HG03060 (cell line): Measurements from ENCODE around the gene LARGE1.

Experiments used
- ATAC-seq: cut with Tn5 transposase; IDR thresholded peaks from one replicate; pipeline ENCODE4 v1.9.1; 2021; ENCODE audit warnings: low read depth, moderate number of reproducible peaks; ENCODE audit not compliant: unreplicated experiment

Gene LARGE1

DNA sequence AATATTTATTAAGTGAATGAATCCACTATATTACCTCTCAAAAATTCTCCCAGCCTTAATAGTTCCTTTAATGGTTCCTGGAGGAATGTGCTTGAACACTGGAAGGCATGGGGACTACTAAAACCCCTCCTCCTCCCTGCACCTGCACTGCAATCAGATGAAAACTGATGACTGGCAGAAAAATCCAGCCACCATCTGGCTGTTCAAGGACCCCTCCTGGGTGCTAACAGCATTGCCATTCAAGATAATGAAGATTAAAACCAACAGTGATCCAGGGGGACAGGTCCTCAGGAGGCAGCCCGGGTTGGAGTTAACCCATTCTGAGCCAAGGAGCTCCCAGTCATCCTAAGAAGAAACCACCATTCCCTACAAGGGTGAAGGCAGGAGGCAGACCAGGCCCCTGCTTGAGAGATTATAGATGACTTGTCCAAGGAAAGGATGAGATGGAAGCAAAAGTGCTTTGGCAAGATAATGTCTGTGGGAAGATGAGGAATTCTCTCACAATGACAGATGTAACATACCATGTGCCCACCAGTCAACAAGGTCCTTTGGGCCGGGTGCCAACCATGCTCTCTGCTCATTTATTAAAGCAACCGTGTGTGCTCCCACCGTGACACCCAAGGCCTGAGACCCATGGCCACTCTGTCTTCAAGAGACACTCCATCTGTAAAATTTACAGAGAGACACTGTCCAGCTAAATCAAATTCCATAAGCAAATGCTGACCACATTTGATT lies 90.6 kb downstream of the LARGE1 start:
- ATAC-seq, result no peak

DNA sequence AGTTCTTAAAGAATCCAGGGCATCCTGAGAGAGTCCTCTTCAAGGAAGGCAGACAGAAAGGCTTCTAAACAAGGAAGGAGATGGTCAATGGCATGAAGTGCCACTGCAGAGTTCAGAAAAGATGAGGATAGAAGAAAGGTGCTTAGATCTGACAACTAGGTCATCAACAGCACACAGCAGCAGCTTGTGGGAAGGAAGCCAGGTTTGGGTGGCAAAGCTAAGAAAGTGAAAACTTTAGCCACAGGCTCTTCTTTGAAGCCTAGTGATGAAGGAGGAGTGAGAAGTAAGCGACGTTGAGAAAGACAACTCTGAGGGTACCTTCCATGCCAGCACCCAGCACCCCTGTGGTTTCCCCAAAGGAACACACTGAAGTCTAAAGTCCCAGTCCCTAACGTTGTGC lies 92.0 kb downstream of the LARGE1 start:
- no peak for ATAC-seq

DNA sequence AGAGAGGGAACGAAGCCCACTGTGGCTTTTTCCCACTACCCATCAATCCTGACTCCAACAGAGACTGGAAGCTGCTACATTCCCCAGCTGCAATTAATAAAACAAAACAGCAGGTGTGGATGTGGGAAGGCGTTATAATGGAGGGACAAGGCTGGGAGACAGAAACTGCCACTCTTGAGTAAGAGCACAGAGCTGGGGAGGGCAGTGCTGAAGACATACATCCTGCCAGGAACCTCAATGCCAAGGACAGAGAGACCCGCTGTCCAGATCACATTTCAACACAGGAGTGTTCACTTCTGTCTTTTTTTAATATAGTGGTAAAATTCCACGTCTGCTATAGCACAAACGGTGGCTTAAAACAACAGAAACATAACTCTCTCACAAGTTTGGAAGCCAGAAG lies 94.5 kb downstream of the LARGE1 start:
- ATAC-seq, result no peak

DNA sequence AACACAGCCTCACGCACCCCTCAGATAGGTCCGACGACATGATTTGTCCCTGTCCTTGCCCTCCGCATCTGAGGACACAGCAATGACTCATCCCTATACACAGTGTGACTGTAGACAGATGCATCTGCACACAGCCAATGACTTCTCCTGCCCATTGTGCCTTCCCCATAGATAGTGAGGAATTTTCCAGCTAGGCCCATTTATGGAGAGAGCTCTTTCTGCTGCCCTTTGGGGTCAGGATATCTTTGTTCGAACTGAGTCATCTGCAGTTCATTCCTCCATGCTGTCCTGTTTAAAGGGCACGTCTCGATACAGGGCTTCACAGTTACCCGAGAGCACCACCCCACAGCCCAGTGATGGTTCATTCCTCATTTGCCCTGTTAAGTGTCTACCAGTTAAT lies 96.7 kb downstream of the LARGE1 start:
- ATAC-seq, result no peak

DNA sequence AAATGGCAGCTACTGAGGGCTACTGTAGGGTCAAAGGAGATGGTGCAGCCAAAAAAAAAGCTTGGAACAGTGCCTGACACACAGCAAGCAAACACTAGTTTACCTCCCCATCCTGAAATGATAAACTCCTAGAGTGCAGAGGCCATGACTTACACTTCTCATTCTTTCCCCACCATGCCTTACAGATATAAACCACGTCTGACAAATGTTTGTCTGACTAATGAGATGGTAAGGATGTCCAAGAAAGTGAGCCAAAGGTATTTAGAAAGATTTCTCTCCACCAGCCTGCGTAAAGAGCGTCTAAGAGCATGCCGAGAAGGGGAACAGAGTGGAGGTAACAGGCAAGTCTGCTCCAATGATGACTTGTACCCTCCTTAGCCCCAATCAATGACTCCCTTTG lies 99.0 kb downstream of the LARGE1 start:
- no peak for ATAC-seq

DNA sequence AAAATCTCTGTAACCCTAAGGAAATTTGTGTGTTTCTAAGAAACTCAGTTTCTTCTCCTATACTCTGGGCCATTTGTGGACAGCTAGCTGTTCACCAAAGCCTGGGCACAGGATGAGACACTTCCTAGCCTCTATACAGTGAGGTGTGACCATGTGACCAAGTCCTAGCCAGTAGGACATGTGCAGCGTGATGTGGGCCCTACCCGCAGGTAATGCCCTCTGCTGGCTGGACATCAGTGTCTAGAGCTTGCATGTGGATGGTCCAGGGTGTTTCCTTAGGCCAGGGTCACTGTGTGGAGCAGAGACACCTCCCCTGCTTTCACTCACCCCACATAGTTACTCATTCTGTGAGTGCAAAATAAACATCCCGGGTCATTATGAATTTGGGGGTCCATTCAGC lies 100.5 kb downstream of the LARGE1 start:
- no peak for ATAC-seq

DNA sequence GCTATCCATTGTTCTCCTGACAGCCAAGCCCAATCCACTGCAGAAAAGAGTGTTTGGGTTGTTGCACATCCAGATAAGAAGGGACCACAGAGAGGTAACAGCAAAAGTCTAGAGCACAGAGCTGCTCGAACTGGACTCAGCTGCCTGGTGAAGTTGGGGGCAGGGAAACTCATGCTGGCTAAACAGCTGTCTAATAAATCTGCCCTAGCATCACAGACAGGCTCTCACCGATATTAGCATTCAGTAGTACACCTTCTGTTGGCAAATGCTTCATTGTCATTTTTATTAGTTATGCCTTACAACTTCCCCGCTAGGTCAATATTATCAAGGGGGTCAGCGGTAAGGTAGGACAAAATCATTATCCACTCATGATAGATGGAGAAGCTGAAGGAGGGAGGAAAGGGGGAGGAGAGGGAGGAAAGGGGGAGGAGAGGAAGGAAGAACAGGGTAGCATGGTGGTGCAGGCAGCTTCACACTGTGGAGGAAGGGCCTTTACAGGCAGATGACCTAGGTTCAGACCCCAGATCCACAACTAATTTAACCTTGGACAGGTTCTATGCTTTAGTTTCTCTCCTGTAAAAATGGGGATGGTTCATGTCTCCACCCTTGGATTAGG lies 102.7 kb downstream of the LARGE1 start:
- no peak for ATAC-seq

DNA sequence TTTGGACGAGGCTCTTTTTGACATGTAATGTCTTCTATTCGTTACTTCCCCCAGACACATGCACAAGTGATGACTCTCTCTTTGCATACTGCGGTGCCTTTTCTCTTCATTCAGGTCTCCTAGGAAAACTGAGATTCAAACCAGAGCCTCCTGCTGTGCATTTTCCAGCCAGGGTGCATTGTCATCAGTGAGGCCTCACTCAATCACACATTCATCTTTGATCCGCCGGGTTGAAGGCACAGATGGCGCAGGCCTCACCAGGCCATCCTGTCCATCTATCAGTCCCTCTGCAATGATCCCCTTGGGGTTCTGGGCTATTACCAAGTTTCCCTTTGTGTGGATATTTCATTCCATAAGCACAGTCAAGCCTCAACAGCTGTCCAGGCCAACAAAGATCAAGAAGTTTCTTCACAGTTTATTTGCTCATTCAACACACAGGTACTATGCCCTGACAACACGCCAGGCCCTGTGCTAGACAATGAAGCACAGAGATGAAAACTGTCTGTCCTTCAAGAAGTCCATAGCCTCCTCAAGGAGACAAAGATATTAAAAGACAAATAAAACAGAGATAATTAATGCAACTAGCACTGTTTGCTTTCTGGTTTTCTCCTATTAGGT lies 107.8 kb downstream of the LARGE1 start:
- ATAC-seq, result no peak

DNA sequence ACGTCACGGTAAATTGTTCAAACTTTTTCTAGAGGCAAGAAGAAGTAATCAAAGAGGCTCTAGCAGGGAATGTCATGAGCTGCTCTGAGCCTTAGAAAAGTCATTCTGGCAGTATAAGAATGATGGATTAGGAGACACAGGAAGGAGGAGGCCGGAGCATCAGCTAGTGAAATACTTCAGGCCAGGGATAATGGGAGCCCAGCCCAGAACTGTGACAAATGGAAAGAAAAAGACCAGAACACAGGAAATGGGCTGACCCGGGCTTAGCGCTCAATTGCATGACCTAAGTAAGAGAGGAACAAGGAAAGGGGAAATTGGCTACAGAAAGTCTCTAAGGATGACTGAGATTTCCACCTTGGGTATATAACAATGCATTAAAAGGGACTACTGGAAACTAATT lies 108.6 kb downstream of the LARGE1 start:
- no peak for ATAC-seq

DNA sequence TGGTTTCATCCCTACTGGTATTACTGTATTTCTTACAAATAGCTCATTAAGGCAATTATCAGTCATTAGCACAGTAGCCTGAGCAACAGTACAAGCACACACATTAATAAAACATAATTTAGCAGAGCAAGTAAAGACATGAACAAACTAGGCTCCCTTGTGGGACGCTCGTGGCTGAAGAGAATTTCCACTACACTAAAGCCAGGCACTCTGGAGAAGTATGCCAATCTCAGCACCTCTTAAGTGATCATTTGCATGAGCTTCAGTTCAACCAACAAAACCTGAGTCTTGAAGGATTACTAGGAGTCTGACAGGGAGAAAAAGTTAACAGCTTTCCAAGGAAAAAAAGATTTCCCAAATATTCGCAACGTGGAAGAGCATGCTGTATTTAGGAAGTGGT lies 109.1 kb downstream of the LARGE1 start:
- ATAC-seq, result no peak

DNA sequence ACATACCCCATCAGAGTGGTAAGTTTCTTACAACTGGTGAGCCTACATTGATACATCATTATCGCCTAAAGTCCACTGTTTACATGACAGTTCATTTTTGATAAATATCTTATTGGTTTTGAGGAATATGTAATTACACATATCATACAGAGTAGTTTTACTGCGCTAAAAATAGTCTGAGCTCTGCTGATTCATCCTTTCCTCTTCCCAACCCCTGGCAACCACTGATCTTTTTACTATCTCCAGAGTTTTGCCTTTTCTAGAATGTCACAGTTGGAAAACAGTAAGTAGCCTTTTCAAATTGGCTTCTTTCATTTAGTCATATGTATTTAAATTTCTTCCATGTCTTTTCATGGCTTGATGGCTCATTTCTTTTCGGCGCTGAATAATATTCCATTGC lies 112.8 kb downstream of the LARGE1 start:
- no peak for ATAC-seq

DNA sequence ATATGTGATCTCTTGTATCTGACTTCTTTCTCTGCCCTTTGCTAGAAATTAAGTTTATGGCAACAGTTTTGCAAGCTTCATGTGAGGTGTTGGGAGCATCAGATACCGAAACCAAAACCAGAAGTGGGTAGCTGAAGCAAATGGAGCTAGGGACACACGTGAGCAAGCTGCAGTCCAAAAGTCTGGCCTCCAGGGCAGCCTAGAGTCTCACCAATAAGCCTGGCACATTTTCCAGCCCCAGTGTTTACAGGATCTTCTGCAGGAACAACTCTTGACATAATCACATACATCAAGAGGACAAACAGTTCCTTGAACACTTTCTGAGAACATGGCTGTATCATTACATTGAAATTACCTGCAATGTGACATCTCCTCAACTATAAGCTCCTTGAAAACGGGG lies 114.1 kb downstream of the LARGE1 start:
- ATAC-seq, result no peak

DNA sequence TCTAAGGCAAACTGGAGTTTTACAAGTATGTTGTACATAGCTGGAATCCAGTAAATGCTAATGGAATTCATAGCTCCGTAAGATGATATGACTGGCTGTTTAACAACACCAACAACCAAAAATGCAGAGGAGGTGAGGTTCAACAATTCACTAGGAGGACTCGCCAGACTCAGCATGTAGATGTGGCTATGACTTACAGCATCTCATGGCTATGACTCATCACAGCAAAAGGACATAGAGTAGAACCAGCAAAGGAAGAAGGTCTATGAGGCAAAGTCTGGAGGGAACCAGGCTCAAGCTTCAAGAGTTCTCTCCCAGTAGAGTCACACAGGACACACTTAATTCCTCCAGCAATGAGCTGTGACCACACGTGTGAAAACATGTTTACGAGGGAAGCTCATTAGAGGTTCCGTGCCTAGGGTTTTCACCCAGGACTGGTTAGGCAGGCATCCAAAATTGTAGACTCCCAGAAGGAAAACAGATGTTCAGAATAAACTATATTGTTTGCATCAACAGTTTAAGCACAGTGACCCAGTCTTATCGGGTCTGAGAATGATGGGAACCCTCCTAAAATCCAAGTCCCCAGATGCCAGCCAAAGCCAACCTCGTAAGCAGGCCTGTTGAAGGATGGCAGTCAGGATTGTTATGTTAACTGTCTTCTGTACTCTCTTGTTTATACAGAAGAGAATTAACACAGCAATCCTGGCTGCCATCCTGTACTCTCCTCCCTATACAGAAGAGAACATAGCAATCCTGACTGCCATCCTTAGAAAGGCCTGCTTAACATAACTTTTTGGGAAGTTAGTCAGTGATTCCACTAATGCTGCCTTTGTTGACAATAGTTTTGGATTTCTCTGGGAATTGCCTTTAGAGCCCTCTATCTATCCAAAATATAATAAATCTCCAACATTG lies 116.6 kb downstream of the LARGE1 start:
- no peak for ATAC-seq

DNA sequence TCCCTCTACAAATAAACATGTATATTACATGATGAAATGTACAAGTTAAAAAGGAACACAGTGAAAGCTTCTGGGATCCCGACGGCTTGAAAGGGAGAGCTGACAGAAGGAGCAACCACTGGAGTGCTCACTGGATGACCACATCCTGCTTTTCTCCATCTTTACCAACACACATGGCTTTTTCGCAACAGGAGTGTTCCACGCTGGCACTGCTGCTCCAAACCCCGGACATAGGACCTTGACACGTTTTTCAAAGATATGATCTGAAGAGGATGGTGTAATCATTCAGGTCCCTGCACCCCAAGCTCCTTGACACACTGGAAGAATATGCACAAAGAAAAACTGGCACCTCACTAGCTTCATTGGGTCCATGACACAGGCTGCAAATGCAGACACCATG lies 121.9 kb downstream of the LARGE1 start:
- no peak for ATAC-seq

DNA sequence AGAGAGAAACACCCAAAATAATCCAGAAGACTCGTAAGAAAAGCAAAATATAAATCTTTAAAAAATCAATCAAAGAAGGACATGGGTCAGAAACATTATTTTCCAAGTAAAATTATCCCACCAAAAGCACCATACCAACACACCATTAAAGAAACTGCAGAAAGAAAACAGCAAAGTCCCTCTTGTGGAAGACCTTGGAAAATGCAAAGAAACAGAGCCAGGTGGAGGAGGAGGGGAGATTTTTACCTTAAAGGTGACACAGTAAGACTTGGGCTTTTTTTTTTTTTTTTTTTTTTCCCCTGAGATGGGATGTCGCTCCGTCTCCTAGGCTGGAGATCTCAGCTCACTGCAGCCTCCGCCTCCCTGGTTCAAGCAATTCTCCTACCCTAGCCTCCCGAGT lies 123.8 kb downstream of the LARGE1 start:
- ATAC-seq, result no peak

DNA sequence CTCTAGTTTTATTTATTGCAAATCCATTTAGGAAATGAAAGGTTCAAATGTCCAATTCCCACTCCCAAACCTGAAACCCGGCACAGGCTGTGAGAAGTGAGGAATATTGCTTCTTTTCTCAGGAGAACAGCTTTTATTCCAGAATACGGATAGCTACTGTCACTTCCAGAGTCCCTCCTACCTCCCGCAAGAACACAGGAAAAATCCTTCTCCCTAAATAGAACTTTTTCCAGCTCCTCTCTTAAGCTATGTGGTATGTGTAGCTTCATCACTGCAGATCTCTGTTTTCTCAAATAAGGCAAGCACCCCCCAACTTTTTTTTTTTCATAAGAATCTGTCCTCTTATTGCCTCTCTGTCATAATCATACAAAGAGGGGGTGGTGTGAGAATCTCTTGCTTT lies 126.8 kb downstream of the LARGE1 start:
- ATAC-seq, result no peak

DNA sequence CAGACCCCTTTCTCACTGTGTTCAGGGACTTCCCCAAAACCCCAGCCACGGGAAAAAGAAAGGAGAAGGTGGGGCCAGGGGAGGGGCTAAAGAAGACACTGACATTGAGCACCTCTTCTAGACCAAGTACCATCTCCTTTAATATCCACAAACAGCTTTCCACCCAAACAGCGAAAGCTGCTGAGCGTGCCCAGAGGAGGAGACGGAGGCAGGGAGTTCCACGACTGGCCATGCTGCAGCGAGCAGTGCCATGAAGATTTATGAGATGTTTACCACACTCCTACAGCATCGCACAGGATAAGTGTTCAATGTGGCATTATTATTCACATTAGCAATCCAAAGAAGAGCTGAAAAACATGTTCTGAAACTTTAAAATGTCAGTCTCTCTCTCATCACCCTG lies 127.4 kb downstream of the LARGE1 start:
- ATAC-seq, result no peak

DNA sequence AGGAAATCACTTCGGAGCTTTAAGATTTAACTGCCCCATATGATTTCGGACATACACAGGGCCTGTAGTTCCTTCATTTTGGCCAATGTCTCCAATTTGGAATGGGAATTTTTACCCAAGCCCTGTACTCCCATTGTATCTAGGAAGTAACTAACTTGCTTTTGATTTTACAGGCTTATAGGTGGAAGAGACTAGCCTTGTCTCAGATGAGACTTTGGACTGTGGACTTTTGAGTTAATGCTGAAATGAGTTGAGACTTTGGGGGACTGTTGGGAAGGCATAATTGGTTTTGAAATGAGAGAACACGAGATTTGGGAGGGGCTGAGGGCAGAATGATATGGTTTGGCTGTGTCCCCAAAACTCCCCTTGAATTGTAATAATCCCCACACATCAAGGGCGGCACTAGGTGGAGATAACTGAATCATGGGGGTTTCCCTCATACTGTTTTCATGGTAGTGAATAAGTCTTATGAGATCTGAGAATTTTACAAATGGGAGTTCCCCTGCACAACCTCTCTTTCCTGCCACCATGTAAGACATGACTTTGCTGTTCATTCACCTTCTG lies 130.5 kb downstream of the LARGE1 start:
- ATAC-seq, result no peak

DNA sequence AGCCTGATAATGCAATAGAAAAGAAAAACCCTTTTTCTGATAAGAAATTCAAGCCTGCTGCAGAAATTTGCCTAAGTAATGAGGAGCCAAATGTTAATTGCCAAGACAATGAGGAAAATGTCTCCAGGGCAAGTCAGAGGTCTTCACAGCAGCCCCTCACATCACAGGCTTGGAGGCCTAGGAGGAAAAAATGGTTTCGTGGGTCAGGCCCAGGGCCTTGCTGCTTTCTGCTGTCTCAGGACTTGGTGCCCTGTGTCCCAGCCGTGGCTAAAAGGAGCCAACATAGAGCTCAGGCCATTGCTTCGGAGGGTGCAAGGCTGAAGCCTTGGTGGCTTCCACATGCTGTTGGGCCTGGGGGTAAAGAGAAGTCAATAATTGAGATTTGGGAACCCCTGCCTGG lies 131.3 kb downstream of the LARGE1 start:
- no peak for ATAC-seq

DNA sequence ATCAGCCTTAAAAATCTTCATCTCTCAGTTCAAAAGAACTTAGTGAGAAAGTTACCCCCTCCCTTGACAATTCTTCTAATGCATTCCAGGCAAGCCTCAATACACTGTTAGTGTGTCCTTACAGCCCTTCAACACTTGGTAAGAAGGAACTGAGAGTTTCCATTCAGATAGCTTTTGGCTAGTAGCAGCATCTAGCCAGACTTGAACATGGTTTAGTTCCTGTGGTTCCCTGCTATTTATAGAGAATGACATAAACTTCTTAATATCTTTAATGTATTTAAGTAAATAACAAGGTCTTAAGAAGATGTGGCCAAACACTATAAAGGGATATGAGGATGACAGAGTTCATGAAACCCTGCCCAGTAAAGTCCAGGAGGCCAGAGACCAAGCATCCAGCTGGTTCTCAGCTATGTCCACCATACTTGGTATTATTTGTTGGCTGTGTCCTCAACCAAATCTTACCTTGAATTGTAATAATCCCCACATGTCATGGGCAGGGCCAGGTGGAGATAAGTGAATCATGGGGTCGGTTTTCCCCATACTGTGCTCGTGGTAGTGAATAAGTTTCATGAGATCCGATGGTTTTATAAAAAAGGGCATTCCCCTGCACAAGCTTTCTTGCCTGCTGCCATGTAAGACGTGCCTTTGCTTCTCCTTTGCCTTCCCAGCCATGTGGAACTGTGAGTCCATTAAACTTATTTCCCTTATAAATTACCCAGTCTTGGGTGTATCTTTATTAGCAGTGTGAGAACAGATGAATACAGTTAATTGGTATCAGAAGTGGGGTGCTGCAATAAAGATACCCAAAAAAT lies 132.4 kb downstream of the LARGE1 start:
- ATAC-seq, result no peak
